Pancreas (tissue), 10 donors: ENCODE measurements around the gene GPR42. TPM values are rescaled to one million over a fixed set of nuclear protein-coding genes. Genes with fewer than 3 reads are reported as not detected.

Experiments used
- ATAC-seq, 4 donors: fragments of 200-7000 bp; cut with Tn5 transposase; one replicate each; pipeline versions ENCODE4 v1.8.0 to v1.9.1; 2020; ENCODE audit warnings: mild to moderate bottlenecking in 4 of 4, moderate library complexity in 4 of 4
- DNase-seq, 6 donors: peaks; one replicate each; pipeline ENCODE4 v3.0.0-alpha.2; 2020
- FAIRE-seq: peaks from 2 replicates; lab custom pipeline; 2012; peaks lifted over from hg19 to GRCh38; lab: Jason Lieb, UNC
- H3K27ac ChIP-seq, 4 donors: fragments of 200-600 bp; sonication (generic); 1 replicate in 3 of 4; 2 replicates in 1 of 4; pipeline versions ENCODE4 v1.5.0 to v1.8.0; 2020
- H3K27me3 ChIP-seq, 4 donors: fragments of 200-600 bp; one replicate each; pipeline ENCODE4 v1.8.0; 2021
- H3K36me3 ChIP-seq, 3 donors: fragments of 200-600 bp; sonication (generic) in 1 of 3; one replicate each; pipeline versions ENCODE4 v1.5.0 to v1.8.0; 2020 to 2021
- H3K4me1 ChIP-seq, 3 donors: fragments of 200-600 bp; one replicate each; pipeline ENCODE4 v1.8.0; 2021
- H3K4me3 ChIP-seq, 4 donors: fragments of 200-600 bp; sonication (generic) in 2 of 4; one replicate each; pipeline versions ENCODE4 v1.5.0 to v1.8.0; 2020 to 2021
- H3K9me3 ChIP-seq, 4 donors: fragments of 200-600 bp; one replicate each; pipeline ENCODE4 v1.8.0; 2021
- CTCF ChIP-seq, 4 donors: fragments of 200-600 bp; sonication (generic) in 3 of 4; IDR thresholded peaks; one replicate each; pipeline versions ENCODE4 v1.5.0 to v1.8.0; 2021; ENCODE audit warnings: antibody characterized with exemption in 4 of 4
- WGBS, 2 donors: extraction: QIAGEN DNeasy Blood & Tissue Kit; methylation state at CpG; one replicate each; pipeline ENCODE4 v1.1.7; 2013; 5-methylcytosine and 5-hydroxymethylcytosine counted together
- intact Hi-C, 3 donors: fragments of 100-400 bp; cut with DNase I; formaldehyde crosslinking; loops; one replicate each; pipeline versions ENCODE4 v1.11.1 to v1.14.2; 2022
- polyA plus RNA-seq, 2 donors: library from polyadenylated mRNA; stranded (reverse); fragments of 200-250 nt; gene quantifications; one replicate each; pipeline ENCODE4 v1.2.3, GENCODE V29; 2013
- total RNA-seq, 6 donors: library from RNA; stranded (reverse); fragmentation: NEBNext Ultra II Directional in 4 of 6; extraction: Animal tissue kit (Norgen Biotek cat#: 25700) in 4 of 6; gene quantifications; one replicate each; pipeline versions ENCODE4 v1.2.1 to v1.2.4, GENCODE V29; 2021 to 2023
- donor health status: healthy with polysubstance abuse.
- donor health status: DM: no; HTN: no; CAD: no; lungs with moderate emphysema.
- donor health status: DM: no; HTN: no; CAD: no.
- donor health status: control.
- donor health status: control.
- donor health status: Bipolar disorder and iron deficiency.
- donor health status: DM: yes; HTN: yes; CAD: no.
- donor health status: DM: no; HTN: no; CAD: no.
- donor health status: DM: no; HTN: no; CAD: no.
- donor health status: DM: yes; HTN: yes; CAD: no.

Gene GPR42
- total and polyA plus RNA-seq, 8 donors: 0.12 to 0.52 (median 0.16) TPM; not detected in 5

GRCh38 chr19:35336166-35336955 lies 34.5 kb upstream of the GPR42 start:
- Histone ChIP-seq H3K4me3 (no peak overlapping the region), H3K27me3 (no peaks in the 10 kb centered on the region), H3K9me3 (no peaks in the 10 kb centered on the region), H3K36me3 (no peaks in the 10 kb centered on the region), H3K4me1 (no peaks in the 10 kb centered on the region), H3K27ac (no peak overlapping the region)
- 76 to 77% methylated on average over 21 of the region's 21 CpGs for WGBS, 2 donors
- intact Hi-C loops: no loop called here
- no peak for TF ChIP-seq CTCF (IDR thresholded peaks at IDR 0.05)
- DNase-seq (no peak), FAIRE-seq (no peak), ATAC-seq (no peak)

- Histone ChIP-seq H3K9me3 (no peaks in the 10 kb centered on the region), H3K4me3 (no peak overlapping the region), H3K4me1 (no peaks in the 10 kb centered on the region), H3K27me3 (no peaks in the 10 kb centered on the region), H3K36me3 (no peaks in the 10 kb centered on the region), H3K27ac (no peak overlapping the region)
- no peak for TF ChIP-seq CTCF (IDR thresholded peaks at IDR 0.05)
- WGBS, 2 donors: 63 to 76% methylated on average over 24 to 25 of the region's 25 CpGs
- DNase-seq (no peak), FAIRE-seq (no peak), ATAC-seq (no peak)
- intact Hi-C loops: no loop called here
Observed at GRCh38 chr19:35337097-35337983, 33.5 kb upstream of the GPR42 start.

- no peak overlapping the region for H3K27ac ChIP-seq
- no peak for ATAC-seq
- no peaks in the 10 kb centered on the region for H3K4me1 ChIP-seq
- 69 to 77% methylated on average over 13 of the region's 13 CpGs for WGBS, 2 donors
- H3K27me3 ChIP-seq: no peaks in the 10 kb centered on the region
- no peak overlapping the region for H3K4me3 ChIP-seq
- intact Hi-C loops: no loop called here
- H3K36me3 ChIP-seq: no peaks in the 10 kb centered on the region
- no peak for FAIRE-seq
- no peaks in the 10 kb centered on the region for H3K9me3 ChIP-seq
- no peak for DNase-seq
- TF ChIP-seq CTCF (IDR thresholded peaks at IDR 0.05): no peak
Observed at GRCh38 chr19:35337984-35338296, 32.9 kb upstream of the GPR42 start.

- no peak overlapping the region for H3K27ac ChIP-seq
- H3K4me3 ChIP-seq: no peak overlapping the region
- WGBS, 2 donors: 70 to 85% methylated on average over 11 of the region's 11 CpGs
- FAIRE-seq (no peak), ATAC-seq (no peak), DNase-seq (no peak)
- intact Hi-C loops: loop anchor here in 1 of 3 donors (10.0 kb wide), 1 partner anchor 134 kb away; no protein-coding TSS in a partner anchor
- no peaks in the 10 kb centered on the region for H3K27me3 ChIP-seq
- H3K36me3 ChIP-seq: no peaks in the 10 kb centered on the region
- no peaks in the 10 kb centered on the region for H3K4me1 ChIP-seq
- TF ChIP-seq CTCF (IDR thresholded peaks at IDR 0.05): no peak
- H3K9me3 ChIP-seq: no peaks in the 10 kb centered on the region
Observed at GRCh38 chr19:35340431-35340830, 30.4 kb upstream of the GPR42 start.
